HUES6 (cell line): ENCODE data around the gene AOC2.
"Not testable (repeated sequence)": the region's sequence is repeated elsewhere in the genome, so short reads cannot be mapped to it uniquely, and the experiment has no call there.

Experiments
- H3K27ac ChIP-seq: 2 replicates; pipeline ENCODE4 v1.7.0; 2013; ENCODE audit warnings: low read depth, mild to moderate bottlenecking, low read length, inconsistent platforms
- H3K27me3 ChIP-seq: 2 replicates; pipeline ENCODE4 v1.6.1; 2013; ENCODE audit warnings: low read length; ENCODE audit not compliant: control insufficient read depth, insufficient read depth
- H3K36me3 ChIP-seq: 2 replicates; pipeline ENCODE4 v1.6.1; 2013; ENCODE audit warnings: low read length; ENCODE audit not compliant: control insufficient read depth, insufficient read depth
- H3K4me1 ChIP-seq: 2 replicates; pipeline ENCODE4 v1.6.1; 2013; ENCODE audit warnings: low read length; ENCODE audit not compliant: control insufficient read depth, insufficient read depth
- H3K4me3 ChIP-seq: 2 replicates; pipeline ENCODE4 v1.5.1; 2013; ENCODE audit warnings: low read depth, low read length
- H3K9ac ChIP-seq: one replicate; pipeline ENCODE4 v1.6.1; 2013; ENCODE audit warnings: mild to moderate bottlenecking, low read length
- H3K9me3 ChIP-seq: 2 replicates; pipeline ENCODE4 v1.6.1; 2013; ENCODE audit warnings: low read depth, low read length; ENCODE audit not compliant: control insufficient read depth, insufficient read depth

AOC2 gene

DNA sequence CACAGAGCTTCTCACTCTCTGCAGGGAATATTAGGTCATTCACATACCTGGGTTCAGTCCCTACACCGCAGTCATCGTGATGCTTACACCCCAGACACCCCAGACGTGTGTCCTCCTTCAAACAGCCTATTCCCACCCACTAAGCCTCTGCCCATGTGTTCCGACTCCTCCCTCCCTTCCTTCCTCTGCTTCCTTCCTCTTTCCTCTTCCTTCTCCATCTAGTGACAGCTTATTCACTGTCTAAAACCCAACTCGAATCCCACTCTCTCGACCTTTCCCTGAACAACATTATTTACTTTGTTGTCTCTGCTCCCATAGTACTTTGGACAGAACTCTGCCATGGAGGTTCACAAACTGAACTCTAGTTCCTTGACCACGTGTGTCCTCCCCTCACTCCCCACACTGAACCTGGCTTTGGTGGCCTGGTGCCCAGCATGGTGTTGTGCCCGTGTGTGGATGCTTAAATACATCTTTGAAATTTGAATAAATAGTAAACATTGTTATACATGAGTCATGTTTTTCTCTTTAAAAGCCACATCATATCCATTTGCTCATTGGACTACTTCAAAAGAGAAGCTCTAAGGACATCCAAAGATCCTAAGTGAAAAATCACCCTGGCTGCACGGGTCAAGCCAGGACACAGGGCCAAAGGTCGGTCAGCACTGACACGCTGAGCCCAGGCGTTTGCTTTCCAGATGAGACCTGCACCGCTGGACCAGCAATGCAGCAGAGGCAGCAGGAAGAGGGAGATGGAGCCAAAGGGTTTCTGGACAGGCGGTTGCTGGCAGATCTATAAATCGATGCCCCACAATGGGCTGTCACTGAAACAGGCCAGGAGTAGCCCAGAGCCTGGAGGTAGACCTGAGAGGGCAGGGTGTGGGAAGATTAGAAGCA lies 42.1 kb downstream of the AOC2 start:
- Histone ChIP-seq H3K36me3 (no peaks in the 10 kb centered on the region), H3K27me3 (no peaks in the 10 kb centered on the region), H3K9ac (no peak overlapping the region), H3K4me3 (no peak overlapping the region), H3K4me1 (peaks cover 4% of the 10 kb centered on the region), H3K9me3 (no peaks in the 10 kb centered on the region), H3K27ac (no peak overlapping the region)

DNA sequence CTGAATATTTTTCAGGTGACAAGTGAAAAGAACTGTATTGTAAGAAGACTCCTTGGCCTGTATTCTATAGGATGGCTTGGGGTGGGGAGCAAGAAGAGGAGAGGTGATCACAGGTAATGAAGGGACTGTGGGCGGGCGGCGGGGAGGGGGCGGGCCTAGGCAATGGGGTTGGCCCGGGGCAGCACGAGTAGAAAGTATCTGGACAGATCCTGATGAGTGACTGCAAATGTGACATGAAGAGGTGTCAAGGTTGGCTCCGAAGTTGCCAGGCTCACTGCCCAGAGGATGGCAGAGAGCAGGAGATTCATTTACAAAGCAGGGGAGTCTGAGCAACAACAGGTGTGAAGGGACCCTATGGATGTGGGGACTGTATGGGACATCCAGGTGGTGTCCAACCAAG lies 45.4 kb downstream of the AOC2 start:
- H3K9ac ChIP-seq: no peak overlapping the region

GRCh38 chr17:42891539-42892152 lies 47.3 kb downstream of the AOC2 start:
- Histone ChIP-seq H3K9ac (no peak overlapping the region), H3K27me3 (no peaks in the 10 kb centered on the region), H3K4me3 (no peak overlapping the region), H3K27ac (no peak overlapping the region), H3K36me3 (no peaks in the 10 kb centered on the region), H3K4me1 (peaks cover 18% of the 10 kb centered on the region), H3K9me3 (no peaks in the 10 kb centered on the region)

More for the DNA sequence above, 45.4 kb downstream of the AOC2 start:
- no peaks in the 10 kb centered on the region for H3K9me3 ChIP-seq
- H3K4me1 ChIP-seq: peaks cover 18% of the 10 kb centered on the region
- H3K4me3 ChIP-seq: no peak overlapping the region
- no peak overlapping the region for H3K27ac ChIP-seq
- no peaks in the 10 kb centered on the region for H3K27me3 ChIP-seq
- no peaks in the 10 kb centered on the region for H3K36me3 ChIP-seq

GRCh38 chr17:42893359-42893758 lies 49.0 kb downstream of the AOC2 start:
- Histone ChIP-seq H3K9me3 (no peaks in the 10 kb centered on the region), H3K27me3 (no peaks in the 10 kb centered on the region), H3K9ac (no peak overlapping the region), H3K4me3 (no peak overlapping the region), H3K4me1 (peaks cover 18% of the 10 kb centered on the region), H3K27ac (no peak overlapping the region), H3K36me3 (no peaks in the 10 kb centered on the region)

DNA sequence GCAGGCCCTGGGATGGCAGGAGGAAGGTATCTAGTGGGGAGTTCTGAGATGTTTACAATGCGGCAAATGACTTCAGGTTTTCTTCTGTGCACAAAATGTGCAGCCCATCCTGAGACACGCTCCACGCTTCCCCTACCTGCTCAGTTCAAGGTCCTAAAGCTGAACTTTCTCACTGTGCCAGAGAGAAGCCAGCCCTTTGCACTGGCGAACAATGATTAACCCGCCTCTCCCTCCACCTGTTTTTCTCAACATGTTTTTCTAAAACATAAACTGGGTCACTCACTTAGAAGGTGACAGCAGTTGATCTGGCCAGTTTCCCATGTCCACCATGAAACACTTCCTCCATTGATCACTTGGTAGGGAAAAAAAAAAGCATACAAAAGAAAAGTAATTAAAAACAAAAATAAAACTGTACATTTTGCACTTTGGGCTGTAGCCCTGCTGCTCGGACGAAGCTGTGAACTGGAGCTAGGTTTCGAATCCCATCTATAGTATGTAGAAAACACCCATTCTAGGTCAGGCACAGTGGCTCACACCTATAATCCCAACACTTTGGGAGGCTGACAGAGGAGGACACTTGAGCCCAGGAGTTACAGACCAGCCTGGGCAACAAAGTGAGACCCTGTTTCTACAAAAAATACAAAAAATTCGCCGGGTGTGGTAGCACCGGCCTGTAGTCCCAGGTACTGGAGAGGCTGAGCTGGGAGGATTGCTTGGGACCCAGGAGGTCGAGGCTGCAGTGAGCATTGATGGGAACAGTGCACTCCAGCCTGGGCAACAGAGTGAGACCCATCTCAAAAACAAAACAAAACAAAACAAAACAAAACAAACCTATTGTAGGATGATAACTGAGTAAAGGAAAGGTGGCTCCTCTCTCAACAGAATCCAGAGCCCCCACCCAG lies 50.2 kb downstream of the AOC2 start:
- Histone ChIP-seq H3K9me3 (no peaks in the 10 kb centered on the region), H3K27ac (no peak overlapping the region), H3K36me3 (no peaks in the 10 kb centered on the region), H3K4me3 (no peak overlapping the region), H3K9ac (no peak overlapping the region), H3K27me3 (no peaks in the 10 kb centered on the region), H3K4me1 (peaks cover 18% of the 10 kb centered on the region)

GRCh38 chr17:42895185-42895555 lies 50.8 kb downstream of the AOC2 start:
- Histone ChIP-seq H3K9me3 (no peaks in the 10 kb centered on the region), H3K4me1 (peaks cover 18% of the 10 kb centered on the region), H3K4me3 (no peak overlapping the region), H3K36me3 (no peaks in the 10 kb centered on the region), H3K27me3 (no peaks in the 10 kb centered on the region), H3K9ac (no peak overlapping the region), H3K27ac (no peak overlapping the region)

- Histone ChIP-seq H3K4me1 (peaks cover 8% of the 10 kb centered on the region), H3K9me3 (no peaks in the 10 kb centered on the region), H3K36me3 (no peaks in the 10 kb centered on the region), H3K27ac (no peak overlapping the region), H3K27me3 (no peaks in the 10 kb centered on the region; the same call in 1 of the 2 replicates), H3K9ac (no peak overlapping the region), H3K4me3 (no peak overlapping the region)
These were observed 53.9 kb downstream of the AOC2 start for GRCh38 chr17:42898147-42898811.

- H3K36me3 ChIP-seq, H3K27ac ChIP-seq, H3K4me1 ChIP-seq, H3K4me3 ChIP-seq, H3K27me3 ChIP-seq, H3K9me3 ChIP-seq, H3K9ac ChIP-seq: not testable (repeated sequence)
These were observed 55.6 kb downstream of the AOC2 start for GRCh38 chr17:42899981-42900380.
